ENCODE measurements around the gene SPATA31D1. TPM values are rescaled to one million over a fixed set of nuclear protein-coding genes. Genes with fewer than 3 reads are reported as not detected.

SPATA31D1 gene
- total and polyA plus RNA-seq, 2 donors (not counting 1 experiment from before 2014, with no cell fraction given) = not detected

- H3K4me3 ChIP-seq (replicated peaks in 1 of 4; ENCODE audit: control extremely low read depth in 1 of 4, insufficient read depth in 1 of 4, low read depth in 3 of 4, low read length in 4 of 4) = no peak overlapping the region
- no peaks in the 10 kb centered on the region for H3K79me2 ChIP-seq (ENCODE audit: control insufficient read depth, insufficient read depth, low read length)
- H3K9me3 ChIP-seq (ENCODE audit: control insufficient read depth, insufficient read depth, low read depth, low read length) = no peaks in the 10 kb centered on the region
- H3K4me1 ChIP-seq (ENCODE audit: control insufficient read depth, extremely low read depth, insufficient read depth, low read length) = no peaks in the 10 kb centered on the region
- no peak overlapping the region for H3K4me2 ChIP-seq (ENCODE audit: extremely low read depth, insufficient read depth, low read length)
- no peak overlapping the region for H2AFZ ChIP-seq (ENCODE audit: low read length)
- no peaks in the 10 kb centered on the region for H4K20me1 ChIP-seq (ENCODE audit: control insufficient read depth, extremely low read depth, insufficient read depth, low read length)
- DNase-seq (ENCODE audit: low read depth in 2 of 2) = no peak
- H3K27ac ChIP-seq (ENCODE audit: insufficient read depth, low read length) = no peak overlapping the region
- no peaks in the 10 kb centered on the region for H3K36me3 ChIP-seq (ENCODE audit: control insufficient read depth, insufficient read depth, low read length)
- TF ChIP-seq CTCF (conservative IDR thresholded peaks at IDR 0.05 in 1 of 2, IDR thresholded peaks at IDR 0.05 in 1 of 2; ENCODE audit: low read depth in 1 of 2, low read length in 2 of 2) (no peak), EZH2 (IDR thresholded peaks at IDR 0.05; ENCODE audit: low read length, missing control alignments) (no peak)
- H3K27me3 ChIP-seq (ENCODE audit: control insufficient read depth, insufficient read depth, low read length) = no peaks in the 10 kb centered on the region
- H3K9ac ChIP-seq (ENCODE audit: insufficient read depth, low read length) = no peak overlapping the region
These were observed 32.9 kb upstream of the SPATA31D1 start for GRCh38 chr9:81955625-81956024.

GRCh38 chr9:81964218-81965171, 24.1 kb upstream of the SPATA31D1 start:
- no peaks in the 10 kb centered on the region for H3K27me3 ChIP-seq (ENCODE audit: control insufficient read depth, insufficient read depth, low read length)
- no peak overlapping the region for H3K4me3 ChIP-seq (replicated peaks in 1 of 4; ENCODE audit: control extremely low read depth in 1 of 4, insufficient read depth in 1 of 4, low read depth in 3 of 4, low read length in 4 of 4)
- H3K4me2 ChIP-seq (ENCODE audit: extremely low read depth, insufficient read depth, low read length) = no peak overlapping the region
- no peak overlapping the region for H2AFZ ChIP-seq (ENCODE audit: low read length)
- TF ChIP-seq EZH2 (IDR thresholded peaks at IDR 0.05; ENCODE audit: low read length, missing control alignments) (no peak), CTCF (conservative IDR thresholded peaks at IDR 0.05 in 1 of 2, IDR thresholded peaks at IDR 0.05 in 1 of 2; ENCODE audit: low read depth in 1 of 2, low read length in 2 of 2) (no peak)
- no peaks in the 10 kb centered on the region for H3K9me3 ChIP-seq (ENCODE audit: control insufficient read depth, insufficient read depth, low read depth, low read length)
- H3K36me3 ChIP-seq (ENCODE audit: control insufficient read depth, insufficient read depth, low read length) = no peaks in the 10 kb centered on the region
- no peak overlapping the region for H3K27ac ChIP-seq (ENCODE audit: insufficient read depth, low read length)
- H4K20me1 ChIP-seq (ENCODE audit: control insufficient read depth, extremely low read depth, insufficient read depth, low read length) = no peaks in the 10 kb centered on the region
- no peaks in the 10 kb centered on the region for H3K4me1 ChIP-seq (ENCODE audit: control insufficient read depth, extremely low read depth, insufficient read depth, low read length)
- no peak overlapping the region for H3K9ac ChIP-seq (ENCODE audit: insufficient read depth, low read length)
- DNase-seq (ENCODE audit: low read depth in 2 of 2) = peak in 1 of 2 donors; percentile 33
- no peaks in the 10 kb centered on the region for H3K79me2 ChIP-seq (ENCODE audit: control insufficient read depth, insufficient read depth, low read length)

- Histone ChIP-seq H2AFZ (ENCODE audit: low read length) (no peak overlapping the region), H3K4me1 (ENCODE audit: control insufficient read depth, extremely low read depth, insufficient read depth, low read length) (no peaks in the 10 kb centered on the region), H3K4me2 (ENCODE audit: extremely low read depth, insufficient read depth, low read length) (no peak overlapping the region), H3K79me2 (ENCODE audit: control insufficient read depth, insufficient read depth, low read length) (no peaks in the 10 kb centered on the region), H3K9me3 (ENCODE audit: control insufficient read depth, insufficient read depth, low read depth, low read length) (no peaks in the 10 kb centered on the region), H3K9ac (ENCODE audit: insufficient read depth, low read length) (no peak overlapping the region), H3K4me3 (replicated peaks in 1 of 4; ENCODE audit: control extremely low read depth in 1 of 4, insufficient read depth in 1 of 4, low read depth in 3 of 4, low read length in 4 of 4) (no peak overlapping the region), H3K36me3 (ENCODE audit: control insufficient read depth, insufficient read depth, low read length) (no peaks in the 10 kb centered on the region), H3K27me3 (ENCODE audit: control insufficient read depth, insufficient read depth, low read length) (no peaks in the 10 kb centered on the region), H3K27ac (ENCODE audit: insufficient read depth, low read length) (no peak overlapping the region), H4K20me1 (ENCODE audit: control insufficient read depth, extremely low read depth, insufficient read depth, low read length) (no peaks in the 10 kb centered on the region)
- no peak for TF ChIP-seq CTCF (conservative IDR thresholded peaks at IDR 0.05 in 1 of 2, IDR thresholded peaks at IDR 0.05 in 1 of 2; ENCODE audit: low read depth in 1 of 2, low read length in 2 of 2)
- no peak for TF ChIP-seq EZH2 (IDR thresholded peaks at IDR 0.05; ENCODE audit: low read length, missing control alignments)
- no peak for DNase-seq (ENCODE audit: low read depth in 2 of 2)
These were observed 20.5 kb upstream of the SPATA31D1 start for GRCh38 chr9:81968026-81968425.

Data from fibroblast of lung (primary cell).